ENCODE results near the gene CLDN5.

The CLDN5 gene

GRCh38 chr22:19520566-19521305 is 3.5 kb downstream of the CLDN5 start:
- no peak for DNase-seq

- DNase-seq, result no peak
Observed at GRCh38 chr22:19520007-19520406, 4.2 kb downstream of the CLDN5 start.

GRCh38 chr22:19519041-19519926 is 4.9 kb downstream of the CLDN5 start:
- DNase-seq, result no peak

- DNase-seq, result no peak
Observed at GRCh38 chr22:19518635-19519034, 5.6 kb downstream of the CLDN5 start.

GRCh38 chr22:19517919-19518611 is 6.1 kb downstream of the CLDN5 start:
- no peak for DNase-seq

GRCh38 chr22:19517171-19517500 is 7.1 kb downstream of the CLDN5 start:
- no peak for DNase-seq

- no peak for DNase-seq
Observed at GRCh38 chr22:19516378-19517170, 7.6 kb downstream of the CLDN5 start.

GRCh38 chr22:19515654-19516377 is 8.4 kb downstream of the CLDN5 start:
- DNase-seq, result no peak

GRCh38 chr22:19514831-19515565 is 9.2 kb downstream of the CLDN5 start:
- no peak for DNase-seq

GRCh38 chr22:19513823-19514222 is 10.4 kb downstream of the CLDN5 start:
- no peak for DNase-seq

GRCh38 chr22:19510919-19511341 is 13.3 kb downstream of the CLDN5 start:
- DNase-seq, result no peak

- DNase-seq, result no peak
Observed at GRCh38 chr22:19509923-19510322, 14.3 kb downstream of the CLDN5 start.

- no peak for DNase-seq
Observed at GRCh38 chr22:19509191-19509590, 15.0 kb downstream of the CLDN5 start.

GRCh38 chr22:19508024-19508776 is 16.0 kb downstream of the CLDN5 start:
- DNase-seq, result no peak

- DNase-seq, result no peak
Observed at GRCh38 chr22:19507534-19507861, 16.7 kb downstream of the CLDN5 start.

- no peak for DNase-seq
Observed at GRCh38 chr22:19506212-19506611, 18.0 kb downstream of the CLDN5 start.

GRCh38 chr22:19505735-19506126 is 18.5 kb downstream of the CLDN5 start:
- DNase-seq, result no peak

- no peak for DNase-seq
Observed at GRCh38 chr22:19504900-19505734, 19.1 kb downstream of the CLDN5 start.

GRCh38 chr22:19503869-19504268 is 20.3 kb downstream of the CLDN5 start:
- no peak for DNase-seq

- no peak for DNase-seq
Observed at GRCh38 chr22:19503367-19503766, 20.8 kb downstream of the CLDN5 start.
